K562 (cell line): ENCODE results near the gene ELF3. TPM values are rescaled to one million over a fixed set of nuclear protein-coding genes. Genes with fewer than 3 reads are reported as not detected.

Experiments used
- ATAC-seq: fragments of 200-7000 bp; cut with Tn5 transposase; 3 replicates; pipeline ENCODE4 v1.9.1; 2020; ENCODE audit warnings: moderate library complexity
- BruUV-seq: library from RNA; stranded (reverse); fragments of 400-500 nt; replicated peaks from 2 replicates; lab custom pipeline; 2021; lab: Mats Ljungman, UMichigan
- CTCF ChIA-PET: fragments of 300-600 bp; formaldehyde crosslinking; extraction: SDS; loops from one replicate; lab custom pipeline; 2021; ENCODE audit warnings: low intra/inter-chr PET ratio; lab: Yijun Ruan, JAX
- POLR2A ChIA-PET: fragments of 300-600, 350-650 bp; sonication (Branson Sonifier 250); formaldehyde crosslinking; extraction: SDS; loops from one replicate; lab custom pipeline; 2021; ENCODE audit warnings: antibody characterized with exemption, inconsistent platforms; lab: Yijun Ruan, JAX
- DNase-seq, 4 experiments: peaks; one replicate each; pipeline versions ENCODE4 v3.0.0 to v3.0.0-alpha.2; 2011 to 2018; ENCODE audit warnings: low spot score in 3 of 4, mixed read lengths in 3 of 4; ENCODE audit errors: extremely low read depth in 1 of 4
- FAIRE-seq: peaks from 2 replicates; lab custom pipeline; 2011; peaks lifted over from hg19 to GRCh38; lab: Jason Lieb, UNC
- H2AFZ ChIP-seq: 2 replicates; pipeline ENCODE4 v1.6.0; 2011; ENCODE audit warnings: low read depth, low read length, control low read depth, inconsistent platforms
- H3K27ac ChIP-seq: fragments of 200-600 bp; 3 replicates; pipeline ENCODE4 v1.8.0; 2011; ENCODE audit warnings: low read depth, mild to moderate bottlenecking, control low read depth, inconsistent platforms, low read length, moderate library complexity, mixed read lengths; ENCODE audit errors: extremely low read depth
- H3K27me3 ChIP-seq, 2 experiments: fragments of 300-600 bp in 1 of 2; 2 replicates in 1 of 2; 3 replicates in 1 of 2; pipeline versions ENCODE4 v1.6.0 to v1.8.0; 2011; ENCODE audit warnings: inconsistent platforms in 2 of 2, low read length in 2 of 2, mild to moderate bottlenecking in 1 of 2, mixed read lengths in 1 of 2, moderate library complexity in 1 of 2; ENCODE audit not compliant: control insufficient read depth in 2 of 2, insufficient read depth in 2 of 2
- H3K36me3 ChIP-seq: fragments of 300-600 bp; 3 replicates; pipeline ENCODE4 v1.8.0; 2011; ENCODE audit warnings: mild to moderate bottlenecking, low read length, inconsistent platforms; ENCODE audit not compliant: control insufficient read depth, insufficient read depth
- H3K4me1 ChIP-seq, 2 experiments: fragments of 200-600 bp in 1 of 2; replicated peaks in 1 of 2; 2 replicates in 1 of 2; 3 replicates in 1 of 2; pipeline versions ENCODE4 v1.5.1 to v1.8.0; 2011; ENCODE audit warnings: inconsistent platforms in 2 of 2, low read length in 2 of 2, mild to moderate bottlenecking in 1 of 2, mixed read lengths in 1 of 2, moderate library complexity in 1 of 2; ENCODE audit not compliant: control insufficient read depth in 2 of 2, insufficient read depth in 2 of 2
- H3K4me2 ChIP-seq: 2 replicates; pipeline ENCODE4 v1.6.1; 2011; ENCODE audit warnings: low read length, control low read depth, inconsistent platforms, mixed read lengths; ENCODE audit not compliant: insufficient read depth
- H3K4me3 ChIP-seq: fragments of 200-600 bp; sonication (generic), shearing (Covaris generic); 2 replicates; pipeline ENCODE4 v1.5.1; 2016; ENCODE audit warnings: control low read depth, inconsistent platforms
- H3K79me2 ChIP-seq: fragments of 200-600 bp; 3 replicates; pipeline ENCODE4 v1.8.0; 2011; ENCODE audit warnings: low read length, inconsistent platforms; ENCODE audit not compliant: control insufficient read depth, insufficient read depth
- H3K9ac ChIP-seq, 2 experiments: 2 replicates each; pipeline versions ENCODE4 v1.6.0 to v1.6.1; 2011; ENCODE audit warnings: low read depth in 2 of 2, low read length in 2 of 2, control low read depth in 1 of 2, inconsistent platforms in 1 of 2, mild to moderate bottlenecking in 1 of 2, mixed read lengths in 1 of 2; ENCODE audit not compliant: insufficient read depth in 1 of 2
- H3K9me1 ChIP-seq: one replicate; pipeline ENCODE4 v1.6.0; 2011; ENCODE audit warnings: inconsistent platforms, mild to moderate bottlenecking, low read length, moderate library complexity; ENCODE audit not compliant: control insufficient read depth, insufficient read depth
- H3K9me3 ChIP-seq: replicated peaks from 2 replicates; pipeline ENCODE4 v1.5.1; 2011; ENCODE audit warnings: low read depth, low read length, inconsistent platforms; ENCODE audit not compliant: control insufficient read depth, insufficient read depth
- H4K20me1 ChIP-seq: replicated peaks from 2 replicates; pipeline ENCODE4 v1.6.1; 2011; ENCODE audit warnings: low read length, inconsistent platforms, mixed read lengths; ENCODE audit not compliant: control insufficient read depth, insufficient read depth
- RAD21 ChIP-seq, 2 experiments: fragments of 250-450 bp in 1 of 2; fragments of 450-650 bp in 1 of 2; sonication (Bioruptor Pico) in 1 of 2; formaldehyde crosslinking in 1 of 2; IDR thresholded peaks in 1 of 2; conservative IDR thresholded peaks in 1 of 2; 2 replicates each; pipeline versions ENCODE4 v1.4.0 to v1.8.0; 2020 to 2022; ENCODE audit warnings: mild to moderate bottlenecking in 2 of 2, moderate library complexity in 1 of 2
- ZBTB33 ChIP-seq: sonication (generic); formaldehyde crosslinking; IDR thresholded peaks from 2 replicates; pipeline ENCODE4 v1.8.1; 2023; ENCODE audit warnings: mild to moderate bottlenecking, missing genetic modification reagents
- WGBS: fragments of 100-300 bp; shearing (Covaris generic); methylation state at CpG from one replicate; pipeline ENCODE4 v1.1.6; 2016; ENCODE audit warnings: low coverage, mixed read lengths; ENCODE audit not compliant: insufficient coverage; ENCODE audit errors: missing lambda C conversion rate; 5-methylcytosine and 5-hydroxymethylcytosine counted together
- in situ Hi-C: fragments of 300-500 bp; cut with MboI; formaldehyde crosslinking; loops from 4 replicates; pipeline ENCODE4 v1.15.0; 2018; ENCODE audit warnings: inconsistent platforms, mixed read lengths
- intact Hi-C: fragments of 100-400 bp; cut with micrococcal nuclease; formaldehyde crosslinking; loops from 2 replicates; pipeline ENCODE4 v1.14.2; 2022
- polyA plus RNA-seq, 8 experiments: library from polyadenylated mRNA; depleted of rRNA in 4 of 8; stranded (reverse) in 5 of 8; unstranded in 3 of 8; fragments of >200 nt; fragmentation: Nextera tagmentation in 2 of 8; fragmentation: Illumina TruSeq in 1 of 8; extraction: Ambion mirVana in 2 of 8; extraction: Trizol in 1 of 8; gene quantifications; 2 replicates each; pipeline versions ENCODE4 v1.2.1 to v1.2.3, GENCODE V29; 2011 to 2014; ENCODE audit warnings: inconsistent platforms in 1 of 8, missing spikeins in 1 of 8
- total RNA-seq, 7 experiments: library from RNA; depleted of rRNA in 6 of 7; stranded (reverse); fragments of >200 nt in 6 of 7; fragmentation: Illumina TruSeq in 2 of 7; extraction: Trizol in 2 of 7; gene quantifications; 2 replicates each; pipeline versions ENCODE4 v1.2.1 to v1.2.3, GENCODE V29; 2011 to 2021; ENCODE audit warnings: low replicate concordance in 1 of 7
- TF ChIP-seq, protein P1 (sequence below): fragments of 450-650 bp; formaldehyde crosslinking; IDR thresholded peaks from 2 replicates; pipeline ENCODE4 v1.4.0; 2022; ENCODE audit warnings: mild to moderate bottlenecking, moderate library complexity
- TF ChIP-seq, protein P2 (sequence below), 3 experiments: IDR thresholded peaks in 2 of 3; conservative IDR thresholded peaks in 1 of 3; 2 replicates each; pipeline ENCODE4 v1.5.1; 2011 to 2012; ENCODE audit warnings: low read length in 3 of 3, mild to moderate bottlenecking in 3 of 3, control low read depth in 2 of 3, improper control_type of control experiment in 1 of 3, inconsistent platforms in 1 of 3, low read depth in 1 of 3, mixed read lengths in 1 of 3, moderate library complexity in 1 of 3; ENCODE audit not compliant: insufficient read depth in 2 of 3

ELF3 gene
- total and polyA plus RNA-seq, 9 of the 15 experiments (the other 6 are each of a cell fraction or from before 2014, with no cell fraction given): 0.03 to 1.2 (median 0.07) TPM; not detected in 4

DNA sequence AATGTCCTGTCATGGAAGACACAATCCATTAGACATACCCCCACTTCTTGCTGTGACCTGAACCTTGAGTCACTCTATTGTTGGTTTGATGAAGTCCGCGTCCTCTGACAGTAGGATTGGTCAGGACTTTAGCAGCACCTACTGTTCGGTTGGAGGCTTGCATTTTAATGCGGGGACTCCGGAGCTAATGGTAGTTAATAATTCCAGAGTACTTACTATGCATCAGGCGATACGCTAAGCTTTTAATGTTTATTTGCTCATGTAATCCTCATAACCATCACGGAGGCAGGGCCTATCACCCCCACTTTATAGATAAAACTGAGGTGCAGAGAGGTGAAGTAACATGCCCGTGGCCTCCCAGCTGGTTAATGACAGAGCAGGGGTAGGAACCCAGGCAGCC is 7.9 kb upstream of the ELF3 start:
- no TSS peak for BruUV-seq
- H3K79me2 ChIP-seq: no peaks in the 10 kb centered on the region

More for the DNA sequence above, 7.9 kb upstream of the ELF3 start:
- intact Hi-C loops: no loop called here
- H4K20me1 ChIP-seq: peaks cover under 1% of the 10 kb centered on the region; the same call in 1 of the 2 replicates
- no peak overlapping the region for H3K9ac ChIP-seq
- peaks cover 0 to 3% of the 10 kb centered on the region in 2 experiments; a peak in 2 of 5 replicates for H3K4me1 ChIP-seq
- no peaks in the 10 kb centered on the region for H3K9me3 ChIP-seq
- H3K4me3 ChIP-seq: no peak overlapping the region
- TF ChIP-seq ZBTB33 (CRISPR knock-in tag) (peak; percentile 73), RAD21 (CRISPR knock-in tag; conservative IDR thresholded peaks at IDR 0.05 in 1 of 2, IDR thresholded peaks at IDR 0.05 in 1 of 2) (0 out of 4 replicates have a peak, but pooled peaks of 1 of the 2 experiments have one; percentile 12)
- TF ChIP-seq, protein P1, sequence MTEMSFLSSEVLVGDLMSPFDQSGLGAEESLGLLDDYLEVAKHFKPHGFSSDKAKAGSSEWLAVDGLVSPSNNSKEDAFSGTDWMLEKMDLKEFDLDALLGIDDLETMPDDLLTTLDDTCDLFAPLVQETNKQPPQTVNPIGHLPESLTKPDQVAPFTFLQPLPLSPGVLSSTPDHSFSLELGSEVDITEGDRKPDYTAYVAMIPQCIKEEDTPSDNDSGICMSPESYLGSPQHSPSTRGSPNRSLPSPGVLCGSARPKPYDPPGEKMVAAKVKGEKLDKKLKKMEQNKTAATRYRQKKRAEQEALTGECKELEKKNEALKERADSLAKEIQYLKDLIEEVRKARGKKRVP (CRISPR knock-in tag): no peak
- TF ChIP-seq, protein P2, sequence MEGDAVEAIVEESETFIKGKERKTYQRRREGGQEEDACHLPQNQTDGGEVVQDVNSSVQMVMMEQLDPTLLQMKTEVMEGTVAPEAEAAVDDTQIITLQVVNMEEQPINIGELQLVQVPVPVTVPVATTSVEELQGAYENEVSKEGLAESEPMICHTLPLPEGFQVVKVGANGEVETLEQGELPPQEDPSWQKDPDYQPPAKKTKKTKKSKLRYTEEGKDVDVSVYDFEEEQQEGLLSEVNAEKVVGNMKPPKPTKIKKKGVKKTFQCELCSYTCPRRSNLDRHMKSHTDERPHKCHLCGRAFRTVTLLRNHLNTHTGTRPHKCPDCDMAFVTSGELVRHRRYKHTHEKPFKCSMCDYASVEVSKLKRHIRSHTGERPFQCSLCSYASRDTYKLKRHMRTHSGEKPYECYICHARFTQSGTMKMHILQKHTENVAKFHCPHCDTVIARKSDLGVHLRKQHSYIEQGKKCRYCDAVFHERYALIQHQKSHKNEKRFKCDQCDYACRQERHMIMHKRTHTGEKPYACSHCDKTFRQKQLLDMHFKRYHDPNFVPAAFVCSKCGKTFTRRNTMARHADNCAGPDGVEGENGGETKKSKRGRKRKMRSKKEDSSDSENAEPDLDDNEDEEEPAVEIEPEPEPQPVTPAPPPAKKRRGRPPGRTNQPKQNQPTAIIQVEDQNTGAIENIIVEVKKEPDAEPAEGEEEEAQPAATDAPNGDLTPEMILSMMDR (IDR thresholded peaks at IDR 0.05 in 2 of 3, conservative IDR thresholded peaks at IDR 0.05 in 1 of 3; ENCODE audit: insufficient read depth in 2 of 3, low read depth in 1 of 3, low read length in 3 of 3): peak in 2 of 3 experiments; percentile 5 to 6; a peak in 1 of 6 replicates
- TF ChIP-seq, all 486 proteins: peak for 3
- Histone ChIP-seq H3K9me1 (no peaks in the 10 kb centered on the region), H3K4me2 (no peak overlapping the region), H3K36me3 (peaks cover 74% of the 10 kb centered on the region), H3K27ac (no peak overlapping the region), H2AFZ (no peak overlapping the region), H3K27me3 (no peaks in the 10 kb centered on the region)
- 84% methylated on average over 9 of the region's 9 CpGs for WGBS
- in situ Hi-C loops: loop anchor here (5.0 kb wide), 1 partner anchor 120 kb away; the partner anchor contains the start of gene GPR37L1
- ATAC-seq (no peak), DNase-seq (peak in 1 of 4 experiments; percentile 4), FAIRE-seq (no peak)
- ChIA-PET POLR2A (interaction anchor here (0.7 to 2.1 kb wide), 4 partner anchors 9 to 458 kb away, joined by 3 to 9 read pairs (median 5); no protein-coding TSS in a partner anchor), CTCF (interaction anchor here (0.5 to 4.9 kb wide), 2 partner anchors 132 to 199 kb away, joined by 4 to 32 read pairs; no protein-coding TSS in a partner anchor)
